ENCODE measurements around the gene RAB36.

DNA sequence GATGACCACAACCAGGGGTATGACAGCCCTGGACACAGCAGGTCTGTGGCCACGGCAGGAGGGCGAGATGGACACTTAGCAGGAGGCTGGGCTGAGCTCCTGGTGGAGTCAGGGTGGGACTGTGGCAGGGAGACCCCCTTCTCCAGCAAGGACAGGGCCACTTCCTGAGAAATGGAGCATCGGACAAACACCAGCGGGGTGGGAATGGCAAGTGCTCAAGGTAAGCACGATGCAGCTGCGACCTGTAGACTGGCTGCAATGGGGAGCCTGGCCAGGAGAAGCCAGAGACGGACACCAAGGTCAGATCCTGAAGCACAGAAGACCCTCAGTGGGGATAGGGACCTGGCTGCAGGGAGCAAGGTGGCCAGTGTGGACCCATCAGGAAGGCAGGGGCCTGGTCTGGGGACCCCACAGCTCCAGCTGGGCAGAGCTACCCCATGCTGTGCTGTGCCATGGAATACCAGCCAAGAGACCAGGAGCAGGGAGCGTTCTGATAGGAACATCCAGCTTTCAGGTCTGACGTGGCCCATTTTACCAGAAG is 32.7 kb upstream of the RAB36 start:
- TF ChIP-seq, protein P1, sequence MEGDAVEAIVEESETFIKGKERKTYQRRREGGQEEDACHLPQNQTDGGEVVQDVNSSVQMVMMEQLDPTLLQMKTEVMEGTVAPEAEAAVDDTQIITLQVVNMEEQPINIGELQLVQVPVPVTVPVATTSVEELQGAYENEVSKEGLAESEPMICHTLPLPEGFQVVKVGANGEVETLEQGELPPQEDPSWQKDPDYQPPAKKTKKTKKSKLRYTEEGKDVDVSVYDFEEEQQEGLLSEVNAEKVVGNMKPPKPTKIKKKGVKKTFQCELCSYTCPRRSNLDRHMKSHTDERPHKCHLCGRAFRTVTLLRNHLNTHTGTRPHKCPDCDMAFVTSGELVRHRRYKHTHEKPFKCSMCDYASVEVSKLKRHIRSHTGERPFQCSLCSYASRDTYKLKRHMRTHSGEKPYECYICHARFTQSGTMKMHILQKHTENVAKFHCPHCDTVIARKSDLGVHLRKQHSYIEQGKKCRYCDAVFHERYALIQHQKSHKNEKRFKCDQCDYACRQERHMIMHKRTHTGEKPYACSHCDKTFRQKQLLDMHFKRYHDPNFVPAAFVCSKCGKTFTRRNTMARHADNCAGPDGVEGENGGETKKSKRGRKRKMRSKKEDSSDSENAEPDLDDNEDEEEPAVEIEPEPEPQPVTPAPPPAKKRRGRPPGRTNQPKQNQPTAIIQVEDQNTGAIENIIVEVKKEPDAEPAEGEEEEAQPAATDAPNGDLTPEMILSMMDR (IDR thresholded peaks at IDR 0.05), result no peak
- TF ChIP-seq EP300 (IDR thresholded peaks at IDR 0.05) (no peak), POLR2A (IDR thresholded peaks at IDR 0.05) (no peak)

All from ovary (tissue), 3 donors.